HCEC 1CT (cell line): ENCODE results near the gene CCT5.

Experiments used
- DNase-seq: peaks from one replicate; pipeline ENCODE4 v3.0.0-alpha.2; 2017

Gene CCT5

GRCh38 chr5:10249948-10250805, at the start of gene CCT5:
CCT5 (plus strand) TSS chr5:10250280; CDS start chr5:10250341, 61 bp downstream.
- peak; percentile 99 for DNase-seq

DNA sequence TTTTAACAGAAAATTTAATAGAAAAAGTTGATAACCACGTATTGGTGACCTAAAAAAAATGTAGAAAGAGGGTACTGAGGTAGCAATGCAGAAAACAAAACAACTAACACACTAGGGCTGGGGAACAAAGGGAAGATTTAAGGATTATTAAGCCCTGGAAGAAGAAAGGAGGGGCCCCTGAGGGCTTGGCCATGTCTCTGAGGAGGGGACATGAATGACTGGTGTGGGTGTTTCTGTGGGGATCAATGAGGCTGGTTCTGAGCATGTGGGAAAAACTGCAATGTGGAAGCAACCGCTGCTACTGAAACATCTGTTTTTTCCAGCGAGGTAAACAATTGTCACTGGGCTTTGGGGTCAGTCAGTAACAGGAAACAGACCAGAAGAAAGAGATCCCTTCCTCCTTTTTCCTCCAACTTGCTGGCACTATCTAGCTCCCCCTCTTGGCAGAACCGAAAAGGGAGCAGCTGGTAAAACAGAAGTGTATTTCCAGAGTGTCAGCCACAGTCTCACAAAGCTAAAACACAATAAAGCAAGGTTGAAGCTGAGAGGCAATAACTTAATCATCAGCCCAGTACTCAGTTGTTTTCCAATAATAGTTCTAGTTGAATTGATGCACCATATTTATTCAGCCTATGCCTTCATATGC, 48.7 kb upstream of the CCT5 start:
- no peak for DNase-seq

GRCh38 chr5:10202089-10202910, 47.8 kb upstream of the CCT5 start:
- no peak for DNase-seq

GRCh38 chr5:10209004-10209403, 41.1 kb upstream of the CCT5 start:
- DNase-seq: no peak

- DNase-seq: no peak
These were observed 36.8 kb upstream of the CCT5 start for GRCh38 chr5:10213316-10213715.

- peak; percentile 67 for DNase-seq
These were observed 36.0 kb upstream of the CCT5 start for GRCh38 chr5:10214041-10214440.

DNA sequence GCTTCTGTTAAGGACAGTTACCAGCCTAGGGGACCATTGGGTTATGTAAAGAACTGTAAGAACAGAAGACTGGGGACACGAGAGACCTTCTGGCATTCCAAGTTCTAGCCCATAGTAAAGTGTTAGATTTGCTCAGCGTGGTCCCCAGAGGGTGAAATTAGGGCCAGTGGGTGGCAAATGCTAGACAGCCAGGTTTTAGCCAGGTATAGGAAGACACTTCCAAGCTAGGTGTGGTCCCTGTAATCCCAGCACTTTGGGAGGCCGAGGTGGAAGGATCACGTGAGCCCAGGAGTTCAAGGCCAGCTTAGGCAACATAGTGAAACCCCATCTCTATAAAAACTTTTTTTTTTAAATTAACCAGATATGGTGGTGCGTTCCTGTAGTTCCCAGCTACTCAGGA, 34.7 kb upstream of the CCT5 start:
- no peak for DNase-seq

DNA sequence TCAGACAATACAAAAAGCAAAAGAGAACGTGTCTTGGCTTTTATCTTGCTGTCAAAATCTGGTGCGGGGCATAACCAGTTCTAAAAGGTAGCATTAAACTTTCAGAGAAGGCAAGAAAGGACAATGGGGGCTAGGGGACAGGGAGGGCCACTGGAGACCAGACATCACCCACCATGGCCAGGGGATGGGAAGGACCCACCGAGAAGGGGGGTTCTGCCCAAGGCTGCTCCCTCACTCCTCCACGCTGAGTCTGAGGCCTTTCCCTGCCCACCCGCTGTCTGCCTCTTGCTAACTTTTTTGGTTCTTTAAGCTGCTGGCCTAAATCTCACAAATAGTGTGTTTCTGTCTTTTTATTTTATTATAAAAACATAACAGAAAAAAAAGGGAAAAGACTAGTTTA, 34.0 kb upstream of the CCT5 start:
- DNase-seq: no peak

DNA sequence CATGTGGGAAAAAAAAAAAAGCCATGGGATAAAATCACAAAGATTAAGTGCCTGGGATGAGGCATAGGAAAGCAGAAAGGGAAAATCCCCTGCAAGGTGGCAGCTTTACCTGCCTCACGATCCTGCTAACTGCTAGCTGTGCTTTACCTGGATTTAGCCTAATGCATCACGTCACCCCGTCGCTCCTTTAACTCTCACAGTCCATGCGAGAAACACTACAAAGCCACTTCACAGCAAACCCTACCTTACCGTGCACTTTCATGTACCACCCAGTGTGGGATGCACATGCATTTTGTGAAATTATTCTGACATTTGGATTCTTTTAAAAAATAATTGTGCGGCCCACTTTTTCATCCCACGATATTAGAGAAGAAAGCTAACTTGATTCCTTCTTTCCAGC, 31.4 kb upstream of the CCT5 start:
- no peak for DNase-seq

DNA sequence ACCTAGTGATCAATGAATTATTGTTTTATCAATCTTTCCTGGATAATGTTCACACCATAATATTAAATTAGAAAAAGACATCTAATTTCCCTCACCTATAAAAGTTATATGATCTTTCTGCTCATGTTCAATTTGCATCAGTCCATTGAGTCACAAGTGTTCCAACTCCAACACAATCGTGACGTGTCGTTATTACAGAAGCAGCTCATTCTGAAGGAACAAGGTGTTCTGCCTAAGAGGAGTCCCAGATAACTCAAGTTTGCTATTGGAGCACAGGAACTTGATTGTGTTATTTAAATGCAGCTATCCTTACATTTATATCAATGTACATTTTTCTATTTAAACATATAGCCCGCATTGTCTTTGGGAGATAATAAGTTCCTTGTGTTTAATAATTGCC, 31.0 kb upstream of the CCT5 start:
- no peak for DNase-seq

- DNase-seq: no peak
These were observed 29.8 kb upstream of the CCT5 start for GRCh38 chr5:10220248-10220647.

DNA sequence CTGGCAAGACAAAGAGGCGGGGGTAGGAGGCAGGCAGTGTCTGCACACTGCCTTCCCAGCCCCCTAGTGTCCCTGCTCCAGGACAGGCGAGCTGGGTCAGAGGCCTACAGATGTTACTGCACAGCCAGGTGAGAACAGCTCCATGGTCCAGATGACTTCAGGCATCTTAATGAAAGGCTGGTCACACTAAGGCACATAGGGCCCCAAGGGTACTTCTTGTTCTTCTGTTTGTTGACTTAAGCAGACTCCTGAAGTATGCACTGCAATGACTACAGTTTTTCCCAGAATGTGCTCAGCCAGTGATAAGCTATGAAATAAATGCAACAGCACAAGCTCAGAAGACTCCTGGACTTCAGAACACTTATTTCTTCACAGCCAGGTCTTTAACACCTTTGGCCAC, 27.8 kb upstream of the CCT5 start:
- no peak for DNase-seq

- DNase-seq: no peak
These were observed 22.7 kb upstream of the CCT5 start for GRCh38 chr5:10227379-10227778.

GRCh38 chr5:10228288-10228687, 21.8 kb upstream of the CCT5 start:
- no peak for DNase-seq

- peak; percentile 78 for DNase-seq
These were observed 20.6 kb upstream of the CCT5 start for GRCh38 chr5:10229306-10230048.

DNA sequence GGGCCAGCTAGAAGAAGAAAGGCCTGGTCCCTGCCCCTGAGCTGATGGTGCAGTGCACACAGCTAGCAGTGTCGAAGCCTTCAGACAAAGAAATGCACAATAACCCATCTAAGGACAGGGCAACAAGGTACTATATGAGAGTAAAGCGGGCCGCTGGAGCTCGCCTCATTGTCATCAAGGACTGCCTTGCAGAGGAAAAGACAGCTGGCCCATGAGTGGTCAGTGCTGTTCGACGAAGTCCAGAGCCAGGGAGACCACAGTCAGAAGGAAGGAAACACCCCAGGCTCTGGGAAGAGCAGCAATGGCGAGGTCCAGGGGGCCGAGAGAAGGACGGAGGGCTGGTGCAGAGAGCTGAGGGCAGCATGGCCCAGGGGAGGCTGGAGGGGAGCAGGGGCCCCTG, 17.7 kb upstream of the CCT5 start:
- no peak for DNase-seq

DNA sequence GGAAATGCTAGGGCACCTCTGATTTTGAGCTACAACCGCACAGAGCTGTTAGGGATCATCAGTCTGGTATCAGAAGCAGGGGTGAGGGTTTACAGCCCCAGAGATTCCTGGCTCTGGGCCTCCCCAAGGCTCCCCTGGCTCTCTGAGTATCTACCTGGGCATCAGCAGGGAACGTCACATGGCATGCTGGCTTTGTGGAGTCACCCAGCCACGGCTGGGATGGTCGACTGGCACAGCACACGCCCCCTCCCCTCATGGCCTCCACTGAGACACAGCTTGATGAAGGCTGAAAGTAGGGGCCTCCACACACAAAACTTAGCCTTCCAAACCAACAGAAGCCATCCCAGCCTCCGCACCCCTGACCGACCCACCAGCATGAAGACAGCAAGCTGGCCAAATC, 17.1 kb upstream of the CCT5 start:
- DNase-seq: no peak

DNA sequence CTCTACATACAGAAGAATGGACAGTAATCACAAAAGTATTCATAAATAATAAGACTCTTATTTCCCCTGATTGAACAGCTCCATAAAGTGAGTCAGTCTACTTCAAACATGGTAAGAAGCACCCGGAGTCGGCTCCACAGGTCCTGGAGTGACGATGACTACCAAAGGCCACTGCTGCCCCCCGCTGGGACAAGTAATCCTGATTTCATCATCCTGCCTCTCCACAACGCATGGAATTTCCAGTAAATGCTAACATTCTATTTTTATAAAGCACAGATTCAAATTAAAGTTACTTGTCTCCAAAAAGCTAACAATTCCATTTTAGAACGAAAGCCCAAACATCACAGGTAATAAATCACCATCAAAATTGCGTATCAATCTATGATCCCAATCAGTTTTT, 16.6 kb upstream of the CCT5 start:
- peak; percentile 95 for DNase-seq

- no peak for DNase-seq
These were observed 14.7 kb upstream of the CCT5 start for GRCh38 chr5:10235350-10235749.

DNA sequence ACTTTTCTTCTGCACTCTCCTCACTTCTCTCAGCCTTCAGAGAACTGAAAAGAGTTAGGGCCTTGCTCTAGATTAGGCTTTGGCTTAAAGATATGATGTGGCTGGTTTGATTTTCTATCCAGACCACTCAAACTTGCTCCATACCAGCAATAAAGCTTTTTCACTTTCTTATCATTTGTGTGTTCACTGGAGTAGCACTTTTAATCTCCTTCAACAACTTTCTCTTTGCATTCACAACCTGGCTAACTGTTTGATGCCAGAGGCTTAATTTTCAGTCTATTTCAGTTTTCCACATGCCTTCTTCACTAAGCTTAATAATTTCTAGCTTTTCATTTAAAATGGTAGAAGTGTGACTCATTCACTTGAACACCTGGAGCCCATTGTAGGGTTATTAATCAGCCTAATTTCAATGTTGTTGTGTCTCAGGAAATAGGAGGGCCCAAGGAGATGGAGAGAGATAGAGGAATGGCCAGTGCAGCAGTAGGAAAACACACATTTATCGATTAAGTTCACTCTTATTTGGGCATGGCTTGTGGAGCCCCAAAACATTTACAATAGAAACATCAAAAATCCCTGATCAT, 6.3 kb upstream of the CCT5 start:
- DNase-seq: no peak

GRCh38 chr5:10244342-10244944, 5.6 kb upstream of the CCT5 start:
- DNase-seq: no peak

DNA sequence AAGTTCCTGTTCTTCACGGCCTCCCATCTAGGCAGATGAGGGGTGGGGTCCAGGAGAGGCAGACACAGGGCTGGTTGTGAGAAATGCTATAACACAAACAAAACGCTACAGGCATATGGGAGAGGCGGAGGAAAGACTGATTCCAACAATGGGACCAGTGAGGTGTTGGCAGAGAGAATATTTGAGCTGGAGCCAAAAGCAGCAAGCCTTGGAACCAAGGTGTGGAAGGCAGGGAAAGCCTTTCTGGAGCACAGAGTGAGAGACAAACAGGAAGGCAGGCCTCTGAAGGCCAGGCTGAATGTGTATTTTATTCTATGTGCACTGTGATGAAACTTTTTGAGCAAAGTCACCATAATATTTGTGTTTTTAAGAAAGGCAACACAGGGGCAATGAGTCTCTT, 3.3 kb upstream of the CCT5 start:
- no peak for DNase-seq
